Non-pigmented ciliary epithelial cell (primary cell): ENCODE data around the gene CD300LG.

ENCODE experiments used
- DNase-seq: peaks from one replicate; pipeline ENCODE4 v3.0.0-alpha.2; 2010; ENCODE audit warnings: low read depth

Gene CD300LG

GRCh38 chr17:43907425-43907981 lies 60.5 kb downstream of the CD300LG start, which contains the start of gene MPP2:
Gene MPP2, minus strand, starts transcription at chr17:43907536. Its CDS starts 3,076 bp downstream, at chr17:43904460.
- DNase-seq, result no peak

- no peak for DNase-seq
Observed at GRCh38 chr17:43907998-43908721, 61.2 kb downstream of the CD300LG start.

- no peak for DNase-seq
Observed at GRCh38 chr17:43909537-43910231, 62.7 kb downstream of the CD300LG start.

GRCh38 chr17:43911904-43912303 lies 64.9 kb downstream of the CD300LG start:
- DNase-seq, result no peak

GRCh38 chr17:43912635-43913304 lies 65.8 kb downstream of the CD300LG start:
- DNase-seq, result no peak
